ENCODE results near the gene TMCO1. TPM values are rescaled to one million over a fixed set of nuclear protein-coding genes. Genes with fewer than 3 reads are reported as not detected.
A peak's percentile ranks its signal among the peaks of the same experiment; 100 is the strongest.
"Not testable (repeated sequence)": the region's sequence is repeated elsewhere in the genome, so short reads cannot be mapped to it uniquely, and the experiment has no call there.

TMCO1 gene
- total RNA-seq, 1 donor from 2014 or later: 101 TPM

GRCh38 chr1:165726169-165726568 is 42.5 kb downstream of the TMCO1 start:
- Mint-ChIP-seq H3K4me3 (ENCODE audit: unreplicated experiment) (no peak overlapping the region), H3K4me1 (ENCODE audit: unreplicated experiment) (no peaks in the 10 kb centered on the region), H3K27me3 (ENCODE audit: unreplicated experiment) (no peaks in the 10 kb centered on the region), H3K27ac (ENCODE audit: unreplicated experiment) (no peak overlapping the region), H3K9me3 (ENCODE audit: unreplicated experiment) (no peaks in the 10 kb centered on the region), H3K36me3 (ENCODE audit: unreplicated experiment) (peaks cover 22% of the 10 kb centered on the region)
- no peak for DNase-seq (ENCODE audit: extremely low spot score, unreplicated experiment)
- TF ChIP-seq CTCF (IDR thresholded peaks at IDR 0.05): no peak

GRCh38 chr1:165717918-165718515 is 50.7 kb downstream of the TMCO1 start:
- no peaks in the 10 kb centered on the region for H3K36me3 Mint-ChIP-seq (ENCODE audit: unreplicated experiment)
- H3K9me3 Mint-ChIP-seq (ENCODE audit: unreplicated experiment): peaks cover 3% of the 10 kb centered on the region
- H3K27me3 Mint-ChIP-seq (ENCODE audit: unreplicated experiment): peaks cover 3% of the 10 kb centered on the region
- no peak for DNase-seq (ENCODE audit: extremely low spot score, unreplicated experiment)
- TF ChIP-seq CTCF (IDR thresholded peaks at IDR 0.05): peak; percentile 87
- no peaks in the 10 kb centered on the region for H3K4me1 Mint-ChIP-seq (ENCODE audit: unreplicated experiment)
- H3K27ac Mint-ChIP-seq (ENCODE audit: unreplicated experiment): no peak overlapping the region
- no peak overlapping the region for H3K4me3 Mint-ChIP-seq (ENCODE audit: unreplicated experiment)

- DNase-seq (ENCODE audit: extremely low spot score, unreplicated experiment); H3K9me3 Mint-ChIP-seq (ENCODE audit: unreplicated experiment); H3K4me1 Mint-ChIP-seq (ENCODE audit: unreplicated experiment); H3K36me3 Mint-ChIP-seq (ENCODE audit: unreplicated experiment); H3K27ac Mint-ChIP-seq (ENCODE audit: unreplicated experiment); H3K27me3 Mint-ChIP-seq (ENCODE audit: unreplicated experiment); H3K4me3 Mint-ChIP-seq (ENCODE audit: unreplicated experiment): not testable (repeated sequence)
Observed at GRCh38 chr1:165716265-165717051, 52.2 kb downstream of the TMCO1 start.

- H3K27ac Mint-ChIP-seq (ENCODE audit: unreplicated experiment): no peak overlapping the region
- no peak for TF ChIP-seq CTCF (IDR thresholded peaks at IDR 0.05)
- no peaks in the 10 kb centered on the region for H3K4me1 Mint-ChIP-seq (ENCODE audit: unreplicated experiment)
- no peak overlapping the region for H3K4me3 Mint-ChIP-seq (ENCODE audit: unreplicated experiment)
- H3K9me3 Mint-ChIP-seq (ENCODE audit: unreplicated experiment): peaks cover 5% of the 10 kb centered on the region
- H3K27me3 Mint-ChIP-seq (ENCODE audit: unreplicated experiment): peaks cover 28% of the 10 kb centered on the region
- no peak for DNase-seq (ENCODE audit: extremely low spot score, unreplicated experiment)
- H3K36me3 Mint-ChIP-seq (ENCODE audit: unreplicated experiment): no peaks in the 10 kb centered on the region
Observed at GRCh38 chr1:165712764-165713163, 55.9 kb downstream of the TMCO1 start.

- no peaks in the 10 kb centered on the region for H3K36me3 Mint-ChIP-seq (ENCODE audit: unreplicated experiment)
- H3K27ac Mint-ChIP-seq (ENCODE audit: unreplicated experiment): no peak overlapping the region
- peaks cover 42% of the 10 kb centered on the region for H3K27me3 Mint-ChIP-seq (ENCODE audit: unreplicated experiment)
- H3K4me1 Mint-ChIP-seq (ENCODE audit: unreplicated experiment): no peaks in the 10 kb centered on the region
- DNase-seq (ENCODE audit: extremely low spot score, unreplicated experiment): no peak
- no peak for TF ChIP-seq CTCF (IDR thresholded peaks at IDR 0.05)
- peaks cover 3% of the 10 kb centered on the region for H3K9me3 Mint-ChIP-seq (ENCODE audit: unreplicated experiment)
- no peak overlapping the region for H3K4me3 Mint-ChIP-seq (ENCODE audit: unreplicated experiment)
Observed at GRCh38 chr1:165707984-165708706, 60.5 kb downstream of the TMCO1 start.
